Measurements from ENCODE around the gene LAMA4.

DNA sequence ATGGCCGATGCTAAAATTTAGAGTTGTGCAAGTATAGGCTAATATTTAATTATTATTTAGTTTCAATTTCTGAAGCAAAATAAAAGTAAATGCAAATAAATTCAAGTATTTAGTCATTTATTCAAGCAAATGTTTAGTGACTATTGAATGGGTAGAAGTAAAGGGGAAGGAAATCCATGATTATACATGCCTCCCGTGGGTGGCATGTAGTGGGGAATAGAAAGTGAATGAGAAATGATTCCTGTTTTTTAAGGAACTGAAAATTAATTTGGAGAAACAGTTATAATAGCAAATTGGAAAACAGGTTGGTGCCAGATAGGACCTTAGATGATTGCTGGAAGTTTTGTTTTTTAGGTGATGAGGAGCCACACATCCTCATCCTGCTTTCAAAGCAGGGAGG lies 131.6 kb downstream of the LAMA4 start:
- TF ChIP-seq POLR2A (IDR thresholded peaks at IDR 0.05): no peak
- TF ChIP-seq, protein P1, sequence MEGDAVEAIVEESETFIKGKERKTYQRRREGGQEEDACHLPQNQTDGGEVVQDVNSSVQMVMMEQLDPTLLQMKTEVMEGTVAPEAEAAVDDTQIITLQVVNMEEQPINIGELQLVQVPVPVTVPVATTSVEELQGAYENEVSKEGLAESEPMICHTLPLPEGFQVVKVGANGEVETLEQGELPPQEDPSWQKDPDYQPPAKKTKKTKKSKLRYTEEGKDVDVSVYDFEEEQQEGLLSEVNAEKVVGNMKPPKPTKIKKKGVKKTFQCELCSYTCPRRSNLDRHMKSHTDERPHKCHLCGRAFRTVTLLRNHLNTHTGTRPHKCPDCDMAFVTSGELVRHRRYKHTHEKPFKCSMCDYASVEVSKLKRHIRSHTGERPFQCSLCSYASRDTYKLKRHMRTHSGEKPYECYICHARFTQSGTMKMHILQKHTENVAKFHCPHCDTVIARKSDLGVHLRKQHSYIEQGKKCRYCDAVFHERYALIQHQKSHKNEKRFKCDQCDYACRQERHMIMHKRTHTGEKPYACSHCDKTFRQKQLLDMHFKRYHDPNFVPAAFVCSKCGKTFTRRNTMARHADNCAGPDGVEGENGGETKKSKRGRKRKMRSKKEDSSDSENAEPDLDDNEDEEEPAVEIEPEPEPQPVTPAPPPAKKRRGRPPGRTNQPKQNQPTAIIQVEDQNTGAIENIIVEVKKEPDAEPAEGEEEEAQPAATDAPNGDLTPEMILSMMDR (IDR thresholded peaks at IDR 0.05): no peak
